ENCODE data around the gene OPHN1. TPM values are rescaled to one million over a fixed set of nuclear protein-coding genes. Genes with fewer than 3 reads are reported as not detected.

The OPHN1 gene
- total RNA-seq, 1 donor, result 9.4 TPM

DNA sequence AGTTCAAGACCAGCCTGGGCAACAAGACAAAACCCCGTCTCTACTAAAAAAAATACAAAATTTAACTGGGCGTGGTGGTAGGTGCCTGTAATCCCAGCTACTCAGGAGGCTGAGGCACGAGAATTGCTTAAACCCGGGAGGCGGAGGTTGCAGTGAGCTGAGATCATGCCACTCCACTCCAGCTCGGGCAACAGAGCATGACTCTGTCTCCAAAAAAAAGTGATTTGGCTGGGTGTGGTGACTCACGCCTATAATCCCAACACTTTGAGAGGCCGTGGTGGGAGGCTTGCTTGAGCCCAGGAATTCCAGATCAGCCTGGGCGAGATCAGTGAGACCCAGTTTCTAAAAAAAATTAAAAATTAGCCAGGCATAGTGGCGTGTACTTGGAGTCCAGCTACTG, 4.1 kb downstream of the OPHN1 start:
- DNase-seq (ENCODE audit: low read depth), result peak; percentile 58
- TF ChIP-seq, protein P1, sequence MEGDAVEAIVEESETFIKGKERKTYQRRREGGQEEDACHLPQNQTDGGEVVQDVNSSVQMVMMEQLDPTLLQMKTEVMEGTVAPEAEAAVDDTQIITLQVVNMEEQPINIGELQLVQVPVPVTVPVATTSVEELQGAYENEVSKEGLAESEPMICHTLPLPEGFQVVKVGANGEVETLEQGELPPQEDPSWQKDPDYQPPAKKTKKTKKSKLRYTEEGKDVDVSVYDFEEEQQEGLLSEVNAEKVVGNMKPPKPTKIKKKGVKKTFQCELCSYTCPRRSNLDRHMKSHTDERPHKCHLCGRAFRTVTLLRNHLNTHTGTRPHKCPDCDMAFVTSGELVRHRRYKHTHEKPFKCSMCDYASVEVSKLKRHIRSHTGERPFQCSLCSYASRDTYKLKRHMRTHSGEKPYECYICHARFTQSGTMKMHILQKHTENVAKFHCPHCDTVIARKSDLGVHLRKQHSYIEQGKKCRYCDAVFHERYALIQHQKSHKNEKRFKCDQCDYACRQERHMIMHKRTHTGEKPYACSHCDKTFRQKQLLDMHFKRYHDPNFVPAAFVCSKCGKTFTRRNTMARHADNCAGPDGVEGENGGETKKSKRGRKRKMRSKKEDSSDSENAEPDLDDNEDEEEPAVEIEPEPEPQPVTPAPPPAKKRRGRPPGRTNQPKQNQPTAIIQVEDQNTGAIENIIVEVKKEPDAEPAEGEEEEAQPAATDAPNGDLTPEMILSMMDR (IDR thresholded peaks at IDR 0.05; ENCODE audit: insufficient read depth, low read length), result no peak
- no peak overlapping the region for H3K4me3 ChIP-seq (ENCODE audit: low read depth, low read length)

DNA sequence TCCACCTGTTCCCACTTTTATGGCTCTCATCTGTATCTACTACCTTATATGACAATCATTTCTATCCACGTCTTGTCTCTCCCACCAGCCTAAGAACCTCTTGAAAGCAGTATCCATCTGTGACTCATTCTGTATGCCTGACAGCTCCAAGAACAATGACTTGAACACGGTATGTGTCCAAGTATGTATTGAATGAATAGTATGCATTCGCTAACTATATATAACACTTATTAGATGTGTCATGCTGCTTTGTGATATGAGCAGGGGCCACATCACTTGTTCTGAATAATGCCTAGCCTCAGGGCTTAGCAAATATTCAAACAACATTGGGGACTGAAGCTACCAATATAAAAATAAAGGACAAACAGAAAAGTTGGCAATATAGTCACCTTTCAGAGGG, 4.9 kb downstream of the OPHN1 start:
- TF ChIP-seq, protein P1 (IDR thresholded peaks at IDR 0.05; ENCODE audit: insufficient read depth, low read length), result no peak
- H3K4me3 ChIP-seq (ENCODE audit: low read depth, low read length), result no peak overlapping the region
- DNase-seq (ENCODE audit: low read depth), result peak; percentile 67

DNA sequence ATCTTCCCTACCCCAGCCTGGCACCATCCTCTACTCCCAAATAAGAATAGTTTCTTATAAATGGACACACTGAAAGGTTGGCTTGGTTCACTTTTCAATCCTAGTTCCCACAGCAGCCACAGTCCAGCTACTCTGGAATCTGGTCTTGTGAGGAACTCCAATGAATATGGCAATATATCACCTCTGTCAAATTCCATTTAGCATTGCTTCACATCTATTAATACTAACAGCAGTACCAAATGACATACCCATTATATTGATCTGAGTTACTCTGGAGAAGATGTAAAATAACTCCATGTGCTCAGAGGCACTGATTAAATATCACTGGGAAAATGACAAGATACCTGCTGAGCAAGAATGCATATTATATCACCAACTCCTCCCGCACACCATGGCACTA, 8.6 kb downstream of the OPHN1 start:
- H3K4me3 ChIP-seq (ENCODE audit: low read depth, low read length), result no peak overlapping the region
- TF ChIP-seq, protein P1 (IDR thresholded peaks at IDR 0.05; ENCODE audit: insufficient read depth, low read length), result no peak
- DNase-seq (ENCODE audit: low read depth), result peak; percentile 27

DNA sequence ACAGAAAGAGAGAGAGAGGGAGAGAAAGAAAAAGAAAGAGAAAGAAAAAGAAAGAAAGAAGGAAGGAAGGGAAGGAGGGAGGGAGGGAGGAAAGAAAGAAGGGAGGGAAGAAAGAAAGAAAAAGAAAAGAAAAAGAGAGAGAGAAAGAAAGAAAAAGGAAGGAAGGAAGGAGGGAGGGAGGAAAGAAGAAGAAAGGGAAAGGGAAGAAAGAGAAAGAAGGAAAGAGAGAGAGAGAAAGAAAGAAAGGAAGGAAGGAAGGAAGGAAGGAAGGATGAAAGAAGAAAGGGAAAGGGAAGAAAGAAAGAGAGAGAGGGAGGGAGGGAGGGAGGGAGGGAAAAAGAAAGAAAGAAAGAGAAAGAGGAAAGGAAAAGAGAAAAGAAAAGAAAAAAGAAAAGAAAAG, 10.8 kb downstream of the OPHN1 start:
- TF ChIP-seq, protein P1 (IDR thresholded peaks at IDR 0.05; ENCODE audit: insufficient read depth, low read length), result no peak
- no peak overlapping the region for H3K4me3 ChIP-seq (ENCODE audit: low read depth, low read length)
- no peak for DNase-seq (ENCODE audit: low read depth)

DNA sequence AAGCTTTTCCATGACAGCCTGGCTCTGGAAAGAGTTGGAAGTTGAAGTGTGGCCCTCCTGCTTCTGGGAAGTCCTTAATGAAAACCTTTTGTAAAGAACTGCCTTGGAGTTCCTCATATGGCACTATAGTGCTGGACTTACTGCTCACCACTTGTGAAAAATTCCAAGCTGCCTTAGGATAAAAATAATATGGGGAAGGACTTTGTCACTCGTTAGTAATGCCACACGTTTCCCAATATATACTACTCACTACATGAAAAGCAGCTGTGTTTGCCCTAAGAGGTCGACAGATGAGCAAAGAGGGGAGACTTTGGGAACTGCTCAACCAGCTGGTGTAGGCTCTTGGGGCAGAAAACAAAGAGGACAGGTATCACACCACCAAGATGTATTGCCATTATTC, 11.7 kb downstream of the OPHN1 start:
- DNase-seq (ENCODE audit: low read depth), result no peak
- no peak overlapping the region for H3K4me3 ChIP-seq (ENCODE audit: low read depth, low read length)
- TF ChIP-seq, protein P1 (IDR thresholded peaks at IDR 0.05; ENCODE audit: insufficient read depth, low read length), result no peak

DNA sequence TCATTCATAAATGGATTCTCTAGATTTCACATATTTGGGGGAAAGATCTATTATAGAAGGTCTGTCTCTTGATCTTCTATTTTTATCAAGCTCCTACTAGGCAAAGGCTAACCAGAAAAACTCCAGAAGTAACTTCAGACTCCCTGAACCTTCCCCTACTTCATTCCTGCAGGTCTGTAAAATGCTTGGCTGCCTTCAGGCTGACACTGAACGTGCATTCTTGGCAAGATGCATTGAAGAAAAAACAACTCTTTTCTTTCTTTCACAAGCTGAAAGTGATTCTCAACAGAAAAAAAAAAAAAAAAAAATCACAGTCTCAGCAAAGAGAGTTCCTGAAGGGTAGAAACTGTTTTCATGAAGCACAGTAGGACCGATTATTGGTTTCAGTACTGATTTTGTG, 12.7 kb downstream of the OPHN1 start:
- TF ChIP-seq, protein P1 (IDR thresholded peaks at IDR 0.05; ENCODE audit: insufficient read depth, low read length), result no peak
- DNase-seq (ENCODE audit: low read depth), result peak; percentile 62

DNA sequence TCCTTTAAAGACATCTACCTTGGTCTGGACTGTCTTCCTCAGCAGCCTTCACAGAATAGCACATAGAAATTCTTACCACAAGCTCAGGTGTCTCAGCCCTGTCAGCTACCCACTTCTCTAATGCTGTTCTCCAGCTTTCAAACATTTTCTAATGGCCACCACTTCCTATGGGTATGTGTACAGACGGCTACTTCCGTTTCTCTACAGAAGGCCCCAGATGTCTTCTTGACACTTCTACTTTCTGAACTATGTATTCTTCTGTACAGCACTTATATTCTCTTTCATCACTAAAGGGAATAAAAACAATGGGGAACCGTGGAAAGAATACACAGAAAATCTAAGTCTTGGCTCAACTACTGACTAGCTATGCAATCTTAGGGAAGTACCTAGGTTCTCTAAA, 13.3 kb downstream of the OPHN1 start:
- H3K4me3 ChIP-seq (ENCODE audit: low read depth, low read length), result no peak overlapping the region
- TF ChIP-seq, protein P1 (IDR thresholded peaks at IDR 0.05; ENCODE audit: insufficient read depth, low read length), result no peak
- DNase-seq (ENCODE audit: low read depth), result no peak

More for the DNA sequence above, 12.7 kb downstream of the OPHN1 start:
- no peak overlapping the region for H3K4me3 ChIP-seq (ENCODE audit: low read depth, low read length)
